ENCODE data around the gene CD74.
"Not testable (repeated sequence)": the region's sequence is repeated elsewhere in the genome, so short reads cannot be mapped to it uniquely, and the experiment has no call there.

CD74 gene

GRCh38 chr5:150443242-150444075 is 30.7 kb upstream of the CD74 start:
- no peak overlapping the region for H3K4me3 ChIP-seq (ENCODE audit: low read depth, low read length)
- no peak for DNase-seq (ENCODE audit: low read depth)

- no peak overlapping the region for H3K4me3 ChIP-seq (ENCODE audit: low read depth, low read length)
- DNase-seq (ENCODE audit: low read depth) = no peak
Observed at GRCh38 chr5:150442699-150443080, 30.0 kb upstream of the CD74 start.

- no peak overlapping the region for H3K4me3 ChIP-seq (ENCODE audit: low read depth, low read length)
- DNase-seq (ENCODE audit: low read depth) = no peak
Observed at GRCh38 chr5:150441813-150442698, 29.3 kb upstream of the CD74 start.

- no peak overlapping the region for H3K4me3 ChIP-seq (ENCODE audit: low read depth, low read length)
- DNase-seq (ENCODE audit: low read depth) = no peak
Observed at GRCh38 chr5:150440948-150441812, 28.5 kb upstream of the CD74 start.

- DNase-seq (ENCODE audit: low read depth) = no peak
- H3K4me3 ChIP-seq (ENCODE audit: low read depth, low read length) = no peak overlapping the region
Observed at GRCh38 chr5:150438873-150439546, 26.3 kb upstream of the CD74 start.

- DNase-seq (ENCODE audit: low read depth) = peak; percentile 46
- no peak overlapping the region for H3K4me3 ChIP-seq (ENCODE audit: low read depth, low read length)
Observed at GRCh38 chr5:150436141-150436680, 23.5 kb upstream of the CD74 start.

GRCh38 chr5:150434464-150434863 is 21.8 kb upstream of the CD74 start:
- no peak overlapping the region for H3K4me3 ChIP-seq (ENCODE audit: low read depth, low read length)
- peak; percentile 56 for DNase-seq (ENCODE audit: low read depth)

- no peak overlapping the region for H3K4me3 ChIP-seq (ENCODE audit: low read depth, low read length)
- DNase-seq (ENCODE audit: low read depth) = no peak
Observed at GRCh38 chr5:150431574-150431973, 18.9 kb upstream of the CD74 start.

- no peak overlapping the region for H3K4me3 ChIP-seq (ENCODE audit: low read depth, low read length)
- no peak for DNase-seq (ENCODE audit: low read depth)
Observed at GRCh38 chr5:150431048-150431447, 18.3 kb upstream of the CD74 start.

- no peak overlapping the region for H3K4me3 ChIP-seq (ENCODE audit: low read depth, low read length)
- no peak for DNase-seq (ENCODE audit: low read depth)
Observed at GRCh38 chr5:150429410-150429873, 16.7 kb upstream of the CD74 start.

- DNase-seq (ENCODE audit: low read depth) = no peak
- no peak overlapping the region for H3K4me3 ChIP-seq (ENCODE audit: low read depth, low read length)
Observed at GRCh38 chr5:150428978-150429377, 16.3 kb upstream of the CD74 start.

GRCh38 chr5:150428106-150428876 is 15.6 kb upstream of the CD74 start:
- DNase-seq (ENCODE audit: low read depth) = peak; percentile 3
- H3K4me3 ChIP-seq (ENCODE audit: low read depth, low read length) = no peak overlapping the region

GRCh38 chr5:150426165-150426564 is 13.5 kb upstream of the CD74 start:
- not testable (repeated sequence) for DNase-seq (ENCODE audit: low read depth); H3K4me3 ChIP-seq (ENCODE audit: low read depth, low read length)

- no peak for DNase-seq (ENCODE audit: low read depth)
- no peak overlapping the region for H3K4me3 ChIP-seq (ENCODE audit: low read depth, low read length)
Observed at GRCh38 chr5:150422758-150423157, 10.0 kb upstream of the CD74 start.

GRCh38 chr5:150422075-150422474 is 9.4 kb upstream of the CD74 start:
- no peak overlapping the region for H3K4me3 ChIP-seq (ENCODE audit: low read depth, low read length)
- DNase-seq (ENCODE audit: low read depth) = no peak

- DNase-seq (ENCODE audit: low read depth) = no peak
- H3K4me3 ChIP-seq (ENCODE audit: low read depth, low read length) = no peak overlapping the region
Observed at GRCh38 chr5:150419630-150420270, 7.0 kb upstream of the CD74 start.

GRCh38 chr5:150413902-150414790 is 1.4 kb upstream of the CD74 start:
- H3K4me3 ChIP-seq (ENCODE audit: low read depth, low read length); DNase-seq (ENCODE audit: low read depth): not testable (repeated sequence)
